Embryonic facial prominence (tissue), 1 donor: ENCODE data around the gene G2E3.
A peak's percentile ranks its signal among the peaks of the same experiment; 100 is the strongest.
"Not testable (repeated sequence)": the region's sequence is repeated elsewhere in the genome, so short reads cannot be mapped to it uniquely, and the experiment has no call there.

Experiments
- DNase-seq: peaks from one replicate; pipeline ENCODE4 v3.0.0-alpha.2; 2016; ENCODE audit errors: extremely low spot score

G2E3 gene

DNA sequence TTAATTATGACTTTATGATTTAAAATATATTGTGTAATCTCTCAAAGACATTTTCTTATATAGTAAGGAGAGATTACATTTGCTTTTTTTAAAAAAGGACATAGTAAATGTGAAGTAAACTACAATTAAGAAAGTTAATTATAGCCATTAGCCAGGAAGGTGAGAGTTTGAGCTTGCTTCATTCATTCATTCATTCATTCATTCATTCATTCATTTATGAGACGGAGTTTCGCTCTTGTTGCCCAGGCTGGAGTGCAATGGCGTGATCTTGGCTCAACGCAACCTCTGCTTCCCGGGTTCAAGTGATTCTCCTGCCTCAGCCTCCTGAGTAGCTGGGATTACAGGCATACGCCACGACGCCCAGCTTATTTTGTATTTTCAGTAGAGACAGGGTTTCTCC, 45.7 kb downstream of the G2E3 start:
- not testable (repeated sequence) for DNase-seq

- DNase-seq = no peak
Observed at GRCh38 chr14:30607156-30607780, 48.3 kb downstream of the G2E3 start.

- DNase-seq = no peak
Observed at GRCh38 chr14:30608533-30609006, 49.6 kb downstream of the G2E3 start.

GRCh38 chr14:30610787-30611343, 51.9 kb downstream of the G2E3 start:
- no peak for DNase-seq

GRCh38 chr14:30614155-30614554, 55.2 kb downstream of the G2E3 start:
- DNase-seq = no peak

DNA sequence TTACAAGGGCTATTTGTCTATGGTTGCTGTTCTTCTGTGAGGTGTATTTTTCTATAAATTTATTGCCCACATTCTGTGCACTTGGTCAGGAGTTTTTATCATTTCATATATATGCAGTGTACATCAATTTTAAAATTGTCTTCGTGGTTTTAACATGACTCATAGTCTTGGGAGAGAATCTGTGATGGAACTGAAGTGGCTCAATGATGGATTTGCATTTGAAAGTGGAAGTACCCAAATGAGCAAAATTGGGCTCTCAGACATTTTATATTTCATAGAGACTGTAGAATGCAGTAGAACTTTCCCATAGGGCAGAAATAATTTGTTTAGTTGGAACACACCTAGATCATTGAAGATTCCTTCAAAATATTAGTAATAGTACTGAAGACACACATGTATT, 61.2 kb downstream of the G2E3 start:
- no peak for DNase-seq

- no peak for DNase-seq
Observed at GRCh38 chr14:30621354-30621939, 62.5 kb downstream of the G2E3 start.

GRCh38 chr14:30621940-30622830, 63.2 kb downstream of the G2E3 start, which contains the start of gene SCFD1:
TSS of gene SCFD1 (plus strand) at chr14:30622319. CDS start at chr14:30622339, 20 bp downstream.
- DNase-seq = peak; percentile 86

GRCh38 chr14:30623412-30624131, 64.6 kb downstream of the G2E3 start:
- DNase-seq = no peak

DNA sequence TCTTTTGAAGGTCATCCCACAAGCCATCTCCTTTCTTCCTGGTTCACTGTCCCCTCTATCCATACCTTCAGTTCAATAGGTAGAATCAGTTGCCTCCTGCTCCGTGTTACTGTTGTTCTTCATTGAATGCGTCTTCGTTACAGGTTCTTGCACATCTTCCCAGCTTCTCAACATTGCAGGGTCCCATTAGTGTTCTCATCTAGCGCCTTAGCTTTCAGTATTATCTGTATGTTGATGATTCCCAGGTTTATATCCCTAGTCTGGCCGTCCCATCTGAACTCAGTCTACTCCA, 65.1 kb downstream of the G2E3 start:
- DNase-seq = no peak

- DNase-seq = no peak
Observed at GRCh38 chr14:30625533-30625932, 66.6 kb downstream of the G2E3 start.

DNA sequence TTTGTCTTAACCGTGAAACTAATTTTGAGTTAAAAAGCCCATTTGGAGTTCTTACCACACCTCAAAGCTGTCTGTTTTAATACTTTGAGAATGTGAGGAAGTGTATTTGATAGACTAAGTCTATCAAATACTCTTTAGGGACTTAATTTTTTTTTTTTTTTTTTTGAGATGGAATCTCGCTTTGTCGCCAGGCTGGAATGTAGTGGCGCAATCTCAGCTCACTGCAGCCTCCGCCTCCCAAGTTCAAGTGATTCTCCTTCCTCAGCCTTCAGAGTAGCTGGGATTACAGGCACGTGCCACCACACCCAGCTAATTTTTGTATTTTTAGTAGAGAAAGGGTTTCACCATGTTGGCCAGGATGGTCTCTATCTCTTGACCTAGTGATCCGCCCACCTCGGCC, 70.5 kb downstream of the G2E3 start:
- DNase-seq = not testable (repeated sequence)

GRCh38 chr14:30630248-30630647, 71.3 kb downstream of the G2E3 start:
- no peak for DNase-seq

DNA sequence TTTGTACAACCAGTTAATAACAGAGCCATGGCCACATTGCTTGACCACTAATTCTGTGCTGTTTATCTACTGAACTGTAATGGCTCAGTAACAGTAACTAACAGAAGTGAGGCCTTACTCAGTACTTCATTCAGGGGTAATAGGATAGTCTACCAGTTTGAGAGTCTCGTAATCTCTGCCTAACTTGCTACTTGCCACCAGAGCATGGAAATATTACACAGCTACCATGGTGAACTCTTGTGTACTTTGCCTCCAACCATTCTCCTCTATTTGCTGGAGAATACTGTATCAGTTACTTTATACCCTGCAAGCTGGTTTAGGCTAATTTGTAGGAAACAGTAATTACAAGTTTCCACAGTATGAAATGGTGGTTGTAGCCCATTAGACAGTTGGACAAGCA, 73.8 kb downstream of the G2E3 start:
- no peak for DNase-seq

- no peak for DNase-seq
Observed at GRCh38 chr14:30638926-30639325, 80.0 kb downstream of the G2E3 start.

DNA sequence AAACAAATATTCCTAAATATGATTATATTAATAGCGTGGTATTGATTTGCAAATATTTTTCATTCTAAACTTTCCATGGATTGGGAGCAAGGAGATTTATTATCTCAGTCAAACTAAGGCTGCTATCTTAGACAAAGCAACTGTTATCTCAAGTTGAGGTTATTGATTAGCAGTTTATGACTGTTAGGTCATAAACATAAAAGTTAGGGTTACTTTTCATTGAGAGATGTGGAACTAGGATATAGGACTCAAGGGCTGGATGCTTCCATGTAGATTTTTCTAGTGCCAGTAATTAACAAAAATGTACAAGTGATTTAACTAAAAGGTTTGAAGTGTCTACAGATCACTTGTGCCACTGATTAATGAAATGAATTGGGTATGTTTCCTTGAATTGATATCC, 82.2 kb downstream of the G2E3 start:
- DNase-seq = no peak

GRCh38 chr14:30644462-30644861, 85.5 kb downstream of the G2E3 start:
- not testable (repeated sequence) for DNase-seq

GRCh38 chr14:30645600-30645999, 86.6 kb downstream of the G2E3 start:
- DNase-seq = no peak

- no peak for DNase-seq
Observed at GRCh38 chr14:30648471-30648870, 89.5 kb downstream of the G2E3 start.

DNA sequence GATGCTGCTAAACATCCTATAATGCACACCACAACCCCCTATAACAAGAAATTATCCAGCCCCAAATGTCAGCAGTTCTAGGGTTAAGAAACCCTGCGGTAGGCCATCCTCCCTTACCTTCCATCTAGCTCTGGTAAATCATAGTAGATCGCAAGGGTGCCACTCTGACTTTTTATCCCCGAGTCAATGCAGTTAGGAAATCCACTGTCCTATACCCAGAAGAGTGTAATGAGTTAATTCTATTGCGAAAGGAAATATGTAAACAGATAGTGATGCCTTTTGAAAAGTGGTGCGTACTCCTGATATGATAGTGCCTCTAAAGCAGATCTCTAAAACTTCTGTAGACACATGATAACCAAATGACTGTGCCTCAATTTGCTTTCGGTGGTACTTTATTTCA, 93.0 kb downstream of the G2E3 start:
- no peak for DNase-seq

GRCh38 chr14:30655124-30655523, 96.2 kb downstream of the G2E3 start:
- DNase-seq = no peak

DNA sequence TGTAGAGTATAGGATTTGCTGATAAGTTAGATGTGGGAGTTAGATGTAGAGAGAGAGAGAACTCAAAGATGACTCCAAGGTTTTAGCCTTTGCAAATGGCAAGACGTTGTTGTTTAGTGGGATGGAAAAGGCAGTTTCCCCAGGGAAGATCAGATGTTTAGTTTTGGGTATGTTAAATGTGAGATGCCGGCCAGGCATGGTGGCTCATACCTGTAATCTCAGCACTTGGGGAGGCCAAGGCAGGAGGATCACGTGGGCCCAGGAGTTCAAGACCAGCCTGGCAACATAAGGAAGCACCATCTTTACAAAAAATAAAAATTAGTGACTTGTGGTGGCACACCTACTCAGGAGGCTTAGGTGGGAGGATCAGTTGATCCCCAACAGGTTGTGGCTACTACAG, 96.7 kb downstream of the G2E3 start:
- DNase-seq = no peak
